Endothelial cell of umbilical vein (primary cell): ENCODE results near the gene IDUA. TPM values are rescaled to one million over a fixed set of nuclear protein-coding genes. Genes with fewer than 3 reads are reported as not detected.

ENCODE experiments used
- BruUV-seq: library from RNA; stranded (reverse); fragments of 400-500 nt; replicated peaks from 2 replicates; lab custom pipeline; 2021; lab: Mats Ljungman, UMichigan
- CTCF ChIA-PET: fragments of 300-600, 350-600 bp; sonication (Branson Sonifier 250); formaldehyde crosslinking; loops from one replicate; lab custom pipeline; 2021; ENCODE audit warnings: antibody characterized with exemption, inconsistent platforms; lab: Charles Lee
- POLR2A ChIA-PET: fragments of 300-600, 350-600 bp; sonication (Branson Sonifier 250); formaldehyde crosslinking; loops from one replicate; lab custom pipeline; 2021; ENCODE audit warnings: antibody characterized with exemption, inconsistent platforms; lab: Charles Lee
- DNase-seq: peaks from one replicate; pipeline ENCODE4 v3.0.0-alpha.2; 2011; ENCODE audit warnings: low read depth, low spot score
- FAIRE-seq: peaks from 2 replicates; lab custom pipeline; 2011; peaks lifted over from hg19 to GRCh38; lab: Jason Lieb, UNC
- H2AFZ ChIP-seq: 2 replicates; pipeline ENCODE4 v1.6.0; 2012; ENCODE audit warnings: low read depth, low read length, control low read depth, inconsistent platforms
- H3K27ac ChIP-seq: 2 replicates; pipeline ENCODE4 v1.5.1; 2011; ENCODE audit warnings: low read depth, mild to moderate bottlenecking, control low read depth, low read length, moderate library complexity; ENCODE audit not compliant: insufficient read depth
- H3K27me3 ChIP-seq, 2 experiments: 2 replicates each; pipeline versions ENCODE4 v1.6.0 to v1.6.1; 2011; ENCODE audit warnings: low read length in 2 of 2, mixed read lengths in 1 of 2; ENCODE audit not compliant: control insufficient read depth in 2 of 2, insufficient read depth in 2 of 2
- H3K36me3 ChIP-seq, 2 experiments: 2 replicates in 1 of 2; 3 replicates in 1 of 2; pipeline ENCODE4 v1.5.1; 2011; ENCODE audit warnings: low read length in 2 of 2, mild to moderate bottlenecking in 1 of 2, moderate library complexity in 1 of 2; ENCODE audit not compliant: control insufficient read depth in 2 of 2, insufficient read depth in 2 of 2; ENCODE audit errors: extremely low read depth in 1 of 2
- H3K4me1 ChIP-seq: 3 replicates; pipeline ENCODE4 v1.5.1; 2011; ENCODE audit warnings: mild to moderate bottlenecking, low read length; ENCODE audit not compliant: control insufficient read depth, insufficient read depth; ENCODE audit errors: extremely low read depth
- H3K4me2 ChIP-seq: 2 replicates; pipeline ENCODE4 v1.6.1; 2011; ENCODE audit warnings: low read length, control low read depth, mixed read lengths; ENCODE audit not compliant: insufficient read depth
- H3K4me3 ChIP-seq, 3 experiments: fragments of 200-600 bp in 1 of 3; sonication (generic), shearing (Covaris generic) in 1 of 3; replicated peaks in 1 of 3; 2 replicates each; pipeline ENCODE4 v1.5.1; 2011 to 2016; ENCODE audit warnings: control low read depth in 3 of 3, low read length in 3 of 3, mild to moderate bottlenecking in 2 of 3, inconsistent platforms in 1 of 3, low read depth in 1 of 3, moderate library complexity in 1 of 3; ENCODE audit not compliant: insufficient read depth in 1 of 3
- H3K79me2 ChIP-seq: 2 replicates; pipeline ENCODE4 v1.6.0; 2012; ENCODE audit warnings: low read length, inconsistent platforms; ENCODE audit not compliant: control insufficient read depth, insufficient read depth
- H3K9ac ChIP-seq: replicated peaks from 2 replicates; pipeline ENCODE3; 2011; ENCODE audit warnings: low read length, control low read depth; ENCODE audit not compliant: insufficient read depth; ENCODE audit errors: extremely low read depth
- H3K9me1 ChIP-seq: replicated peaks from 3 replicates; pipeline ENCODE4 v1.6.0; 2011; ENCODE audit warnings: mild to moderate bottlenecking, low read length; ENCODE audit not compliant: control insufficient read depth, insufficient read depth; ENCODE audit errors: extremely low read depth
- H3K9me3 ChIP-seq: replicated peaks from 2 replicates; pipeline ENCODE4 v1.5.1; 2012; ENCODE audit warnings: low read length, inconsistent platforms; ENCODE audit not compliant: control insufficient read depth, insufficient read depth
- H4K20me1 ChIP-seq: replicated peaks from 2 replicates; pipeline ENCODE3; 2011; ENCODE audit warnings: mild to moderate bottlenecking, low read length; ENCODE audit not compliant: control insufficient read depth, insufficient read depth; ENCODE audit errors: extremely low read depth
- GATA2 ChIP-seq: IDR thresholded peaks from 2 replicates; pipeline ENCODE4 v1.7.0; 2011; ENCODE audit warnings: low read depth, mild to moderate bottlenecking, moderate library complexity, mixed read lengths, low read length; ENCODE audit not compliant: insufficient read length, insufficient read depth
- POLR2AphosphoS5 ChIP-seq: IDR thresholded peaks from 2 replicates; pipeline ENCODE4 v1.6.1; 2012; ENCODE audit warnings: low read depth, mild to moderate bottlenecking, control low read depth, low read length, moderate library complexity; ENCODE audit not compliant: insufficient read depth
- dilution Hi-C: fragments of 300-500 bp; cut with MboI; formaldehyde crosslinking; loops from one replicate; pipeline ENCODE4 v1.15.0; 2019; ENCODE audit warnings: low sequenced_read_pairs; ENCODE audit not compliant: extremely low pct_ligation_motif_present
- intact Hi-C: fragments of 100-400 bp; cut with micrococcal nuclease; formaldehyde crosslinking; loops from one replicate; pipeline ENCODE4 v1.10.0; 2022
- polyA plus RNA-seq, 4 experiments: library from polyadenylated mRNA; depleted of rRNA in 3 of 4; stranded (reverse) in 3 of 4; unstranded in 1 of 4; fragments of >200 nt; gene quantifications; 2 replicates each; pipeline versions ENCODE4 v1.2.1 to v1.2.3, GENCODE V29; 2011 to 2012; ENCODE audit warnings: missing spikeins in 1 of 4
- total RNA-seq: library from RNA; stranded (reverse); gene quantifications from 2 replicates; pipeline ENCODE4 v1.2.3, GENCODE V29; 2021
- TF ChIP-seq, protein P1 (sequence below), 2 donors: IDR thresholded peaks; 1 replicate in 1 of 2; 2 replicates in 1 of 2; pipeline ENCODE4 v1.5.1; 2011; ENCODE audit warnings: low read length in 2 of 2, mild to moderate bottlenecking in 2 of 2, moderate library complexity in 2 of 2, control low read depth in 1 of 2, inconsistent platforms in 1 of 2, low read depth in 1 of 2; ENCODE audit not compliant: insufficient read depth in 1 of 2; ENCODE audit errors: extremely low read depth in 1 of 2

Gene IDUA
- total and polyA plus RNA-seq, 2 donors (not counting 3 experiments of a cell fraction or from before 2014, with no cell fraction given) = 19.1 to 34.1 TPM

DNA sequence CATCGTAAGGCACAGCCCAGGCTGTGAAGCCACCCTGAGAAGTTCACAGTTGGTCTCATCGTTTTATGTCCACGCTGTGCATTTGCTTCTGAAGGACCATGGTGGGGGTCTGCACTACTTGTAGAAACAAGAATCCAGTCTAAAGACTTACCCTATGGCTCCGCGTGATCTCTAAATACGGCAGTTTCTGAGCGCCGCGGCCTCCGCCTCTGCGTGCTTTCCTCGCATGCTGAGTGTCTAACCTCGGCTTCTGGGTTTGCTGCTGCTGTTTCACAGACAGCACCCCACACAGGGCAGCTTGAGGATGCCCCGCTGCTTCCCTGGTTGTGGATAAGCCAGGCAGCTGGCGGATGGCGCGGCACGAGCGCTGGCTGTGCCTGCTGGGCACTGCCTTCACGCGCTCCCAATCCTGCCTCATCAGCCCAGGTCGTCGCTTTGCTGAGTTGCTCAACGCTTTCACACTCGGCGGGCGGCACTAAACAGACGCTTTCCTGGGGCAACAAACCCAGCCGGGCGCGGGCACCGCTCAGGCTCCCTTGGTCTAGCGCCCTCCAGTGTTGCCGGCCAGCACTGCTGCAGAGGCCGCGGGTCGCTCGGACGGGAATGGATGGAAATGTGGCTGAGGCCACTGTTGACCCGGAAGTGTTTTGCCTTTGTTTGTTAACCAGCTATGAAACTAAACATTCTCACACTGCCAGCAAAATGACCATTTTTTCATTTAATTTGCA is 63.8 kb downstream of the IDUA start:
- peak overlapping the region; percentile 86 for H2AFZ ChIP-seq
- dilution Hi-C loops (no loop called here), intact Hi-C loops (no loop called here)
- no TSS peak for BruUV-seq
- peak; percentile 50 for DNase-seq
- TF ChIP-seq, protein P1, sequence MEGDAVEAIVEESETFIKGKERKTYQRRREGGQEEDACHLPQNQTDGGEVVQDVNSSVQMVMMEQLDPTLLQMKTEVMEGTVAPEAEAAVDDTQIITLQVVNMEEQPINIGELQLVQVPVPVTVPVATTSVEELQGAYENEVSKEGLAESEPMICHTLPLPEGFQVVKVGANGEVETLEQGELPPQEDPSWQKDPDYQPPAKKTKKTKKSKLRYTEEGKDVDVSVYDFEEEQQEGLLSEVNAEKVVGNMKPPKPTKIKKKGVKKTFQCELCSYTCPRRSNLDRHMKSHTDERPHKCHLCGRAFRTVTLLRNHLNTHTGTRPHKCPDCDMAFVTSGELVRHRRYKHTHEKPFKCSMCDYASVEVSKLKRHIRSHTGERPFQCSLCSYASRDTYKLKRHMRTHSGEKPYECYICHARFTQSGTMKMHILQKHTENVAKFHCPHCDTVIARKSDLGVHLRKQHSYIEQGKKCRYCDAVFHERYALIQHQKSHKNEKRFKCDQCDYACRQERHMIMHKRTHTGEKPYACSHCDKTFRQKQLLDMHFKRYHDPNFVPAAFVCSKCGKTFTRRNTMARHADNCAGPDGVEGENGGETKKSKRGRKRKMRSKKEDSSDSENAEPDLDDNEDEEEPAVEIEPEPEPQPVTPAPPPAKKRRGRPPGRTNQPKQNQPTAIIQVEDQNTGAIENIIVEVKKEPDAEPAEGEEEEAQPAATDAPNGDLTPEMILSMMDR (IDR thresholded peaks at IDR 0.05; ENCODE audit: extremely low read depth in 1 of 2, insufficient read depth in 1 of 2, low read depth in 1 of 2, low read length in 2 of 2) = peak; percentile 81 to 82
- TF ChIP-seq GATA2 = no peak
- H3K27ac ChIP-seq = no peak overlapping the region
- no peak overlapping the region for H3K4me3 ChIP-seq
- no peaks in the 10 kb centered on the region for H3K36me3 ChIP-seq
- H3K9me1 ChIP-seq = no peaks in the 10 kb centered on the region
- H3K27me3 ChIP-seq = peaks cover 10 to 16% of the 10 kb centered on the region in 2 experiments
- no peaks in the 10 kb centered on the region for H3K79me2 ChIP-seq
- ChIA-PET POLR2A (no interaction called here), CTCF (interaction anchor here (1.1 to 1.3 kb wide), 3 partner anchors 14 to 40 kb away, joined by 4 read pairs; partner anchors contain the start of gene FGFRL1)
- no peaks in the 10 kb centered on the region for H4K20me1 ChIP-seq
- H3K9ac ChIP-seq = no peak overlapping the region
- no peaks in the 10 kb centered on the region for H3K9me3 ChIP-seq
- H3K4me2 ChIP-seq = no peak overlapping the region
- H3K4me1 ChIP-seq = peaks cover 14% of the 10 kb centered on the region
- FAIRE-seq = no peak

DNA sequence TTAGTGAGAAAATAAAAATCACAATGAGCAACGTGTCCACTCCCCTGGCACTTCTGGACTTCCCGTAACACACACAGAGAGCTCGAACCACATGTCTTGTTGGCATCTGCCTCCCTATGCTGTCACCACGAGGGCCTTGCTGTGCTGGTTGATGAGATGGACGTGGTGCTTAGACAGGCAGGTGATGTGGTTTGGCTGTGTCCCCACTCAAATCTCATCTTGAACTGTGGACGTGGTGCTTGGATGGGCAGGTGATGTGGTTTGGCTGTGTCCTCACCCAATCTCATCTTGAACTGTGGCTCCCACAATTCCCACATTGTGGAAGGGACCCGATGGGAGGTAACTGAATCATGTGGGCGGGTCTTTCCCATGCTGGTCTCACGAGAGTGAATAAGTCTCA is 64.6 kb downstream of the IDUA start:
- no peaks in the 10 kb centered on the region for H3K36me3 ChIP-seq
- CTCF ChIA-PET = interaction anchor here (1.2 to 1.3 kb wide), 2 partner anchors 15 to 41 kb away, joined by 4 read pairs; partner anchors contain the start of gene FGFRL1
- intact Hi-C loops (no loop called here), dilution Hi-C loops (no loop called here)
- H3K79me2 ChIP-seq = no peaks in the 10 kb centered on the region
- H2AFZ ChIP-seq = peak overlapping the region; percentile 86
- H3K27me3 ChIP-seq = peaks cover 16 to 17% of the 10 kb centered on the region in 2 experiments
- no peak overlapping the region for H3K27ac ChIP-seq
- peak; percentile 40 for FAIRE-seq
- H3K4me2 ChIP-seq = no peak overlapping the region
- TF ChIP-seq GATA2 (no peak), POLR2AphosphoS5 (no peak)
- TF ChIP-seq, protein P1 (IDR thresholded peaks at IDR 0.05; ENCODE audit: extremely low read depth in 1 of 2, insufficient read depth in 1 of 2, low read depth in 1 of 2, low read length in 2 of 2) = no peak
- no peaks in the 10 kb centered on the region for H4K20me1 ChIP-seq
- peaks cover 14% of the 10 kb centered on the region for H3K4me1 ChIP-seq
- no peak for DNase-seq
- no TSS peak for BruUV-seq
- no peak overlapping the region for H3K4me3 ChIP-seq
- no peak overlapping the region for H3K9ac ChIP-seq
- no peaks in the 10 kb centered on the region for H3K9me3 ChIP-seq
- POLR2A ChIA-PET = no interaction called here
- no peaks in the 10 kb centered on the region for H3K9me1 ChIP-seq
